Measurements from ENCODE around the gene SPATA2. TPM values are rescaled to one million over a fixed set of nuclear protein-coding genes. Genes with fewer than 3 reads are reported as not detected.

Gene SPATA2
- total and polyA plus RNA-seq, 2 of the 13 experiments (the other 11 are each of a cell fraction or from before 2014, with no cell fraction given) = 3.2 to 8.7 TPM

DNA sequence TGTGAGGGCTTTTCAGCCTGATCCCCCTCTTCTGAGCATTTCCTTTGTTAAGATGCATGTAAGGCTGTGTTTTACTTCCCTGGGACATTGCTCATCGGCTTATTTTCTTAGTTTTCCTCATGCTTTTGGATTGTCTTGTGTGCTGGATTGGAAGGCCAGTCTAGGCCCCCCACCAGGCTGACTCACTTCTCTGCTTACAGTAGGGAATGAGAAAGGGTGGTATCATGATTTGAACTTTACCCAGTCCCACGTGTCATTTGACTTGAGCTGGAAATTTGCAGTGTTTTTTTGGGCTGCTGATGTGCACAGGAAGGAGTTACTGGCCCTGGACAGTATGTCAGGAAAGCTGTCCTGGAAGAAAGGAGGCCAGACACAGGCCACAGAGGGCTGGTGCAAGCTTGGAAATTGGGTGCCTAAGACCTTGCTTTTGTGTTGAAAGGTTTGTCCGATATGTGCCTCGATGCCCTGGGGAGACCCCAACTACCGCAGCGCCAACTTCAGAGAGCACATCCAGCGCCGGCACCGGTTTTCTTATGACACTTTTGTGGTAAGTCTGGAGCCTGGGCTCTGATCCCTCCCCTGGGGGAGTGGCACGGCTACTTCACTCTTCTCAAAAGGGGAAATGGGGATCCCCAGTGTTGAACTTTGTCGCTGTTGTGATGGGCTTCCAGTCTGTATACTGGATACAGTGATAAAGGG, 33.6 kb upstream of the SPATA2 start (continued):
- TF ChIP-seq, protein P1, sequence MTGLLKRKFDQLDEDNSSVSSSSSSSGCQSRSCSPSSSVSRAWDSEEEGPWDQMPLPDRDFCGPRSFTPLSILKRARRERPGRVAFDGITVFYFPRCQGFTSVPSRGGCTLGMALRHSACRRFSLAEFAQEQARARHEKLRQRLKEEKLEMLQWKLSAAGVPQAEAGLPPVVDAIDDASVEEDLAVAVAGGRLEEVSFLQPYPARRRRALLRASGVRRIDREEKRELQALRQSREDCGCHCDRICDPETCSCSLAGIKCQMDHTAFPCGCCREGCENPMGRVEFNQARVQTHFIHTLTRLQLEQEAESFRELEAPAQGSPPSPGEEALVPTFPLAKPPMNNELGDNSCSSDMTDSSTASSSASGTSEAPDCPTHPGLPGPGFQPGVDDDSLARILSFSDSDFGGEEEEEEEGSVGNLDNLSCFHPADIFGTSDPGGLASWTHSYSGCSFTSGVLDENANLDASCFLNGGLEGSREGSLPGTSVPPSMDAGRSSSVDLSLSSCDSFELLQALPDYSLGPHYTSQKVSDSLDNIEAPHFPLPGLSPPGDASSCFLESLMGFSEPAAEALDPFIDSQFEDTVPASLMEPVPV (CRISPR knock-in tag; IDR thresholded peaks at IDR 0.05) = no peak
- TF ChIP-seq CENPX (CRISPR knock-in tag; IDR thresholded peaks at IDR 0.05) (no peak), KLF16 (CRISPR knock-in tag; IDR thresholded peaks at IDR 0.05) (no peak), ATAD3A (CRISPR knock-in tag; IDR thresholded peaks at IDR 0.05) (no peak), PHF21A (CRISPR knock-in tag; IDR thresholded peaks at IDR 0.05) (peak; percentile 68), MTA1 (CRISPR knock-in tag; IDR thresholded peaks at IDR 0.05; ENCODE audit: borderline replicate concordance) (no peak; the same call in 1 of the 2 replicates), SATB2 (CRISPR knock-in tag; IDR thresholded peaks at IDR 0.05) (no peak), RFX3 (CRISPR knock-in tag; IDR thresholded peaks at IDR 0.05) (no peak), ZSCAN31 (CRISPR knock-in tag; IDR thresholded peaks at IDR 0.05; ENCODE audit: low read depth) (no peak), RFXAP (CRISPR knock-in tag; IDR thresholded peaks at IDR 0.05; ENCODE audit: borderline replicate concordance) (no peak)
- TF ChIP-seq, protein P2, sequence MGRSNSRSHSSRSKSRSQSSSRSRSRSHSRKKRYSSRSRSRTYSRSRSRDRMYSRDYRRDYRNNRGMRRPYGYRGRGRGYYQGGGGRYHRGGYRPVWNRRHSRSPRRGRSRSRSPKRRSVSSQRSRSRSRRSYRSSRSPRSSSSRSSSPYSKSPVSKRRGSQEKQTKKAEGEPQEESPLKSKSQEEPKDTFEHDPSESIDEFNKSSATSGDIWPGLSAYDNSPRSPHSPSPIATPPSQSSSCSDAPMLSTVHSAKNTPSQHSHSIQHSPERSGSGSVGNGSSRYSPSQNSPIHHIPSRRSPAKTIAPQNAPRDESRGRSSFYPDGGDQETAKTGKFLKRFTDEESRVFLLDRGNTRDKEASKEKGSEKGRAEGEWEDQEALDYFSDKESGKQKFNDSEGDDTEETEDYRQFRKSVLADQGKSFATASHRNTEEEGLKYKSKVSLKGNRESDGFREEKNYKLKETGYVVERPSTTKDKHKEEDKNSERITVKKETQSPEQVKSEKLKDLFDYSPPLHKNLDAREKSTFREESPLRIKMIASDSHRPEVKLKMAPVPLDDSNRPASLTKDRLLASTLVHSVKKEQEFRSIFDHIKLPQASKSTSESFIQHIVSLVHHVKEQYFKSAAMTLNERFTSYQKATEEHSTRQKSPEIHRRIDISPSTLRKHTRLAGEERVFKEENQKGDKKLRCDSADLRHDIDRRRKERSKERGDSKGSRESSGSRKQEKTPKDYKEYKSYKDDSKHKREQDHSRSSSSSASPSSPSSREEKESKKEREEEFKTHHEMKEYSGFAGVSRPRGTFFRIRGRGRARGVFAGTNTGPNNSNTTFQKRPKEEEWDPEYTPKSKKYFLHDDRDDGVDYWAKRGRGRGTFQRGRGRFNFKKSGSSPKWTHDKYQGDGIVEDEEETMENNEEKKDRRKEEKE (IDR thresholded peaks at IDR 0.05) = no peak
- TF ChIP-seq, protein P3, sequence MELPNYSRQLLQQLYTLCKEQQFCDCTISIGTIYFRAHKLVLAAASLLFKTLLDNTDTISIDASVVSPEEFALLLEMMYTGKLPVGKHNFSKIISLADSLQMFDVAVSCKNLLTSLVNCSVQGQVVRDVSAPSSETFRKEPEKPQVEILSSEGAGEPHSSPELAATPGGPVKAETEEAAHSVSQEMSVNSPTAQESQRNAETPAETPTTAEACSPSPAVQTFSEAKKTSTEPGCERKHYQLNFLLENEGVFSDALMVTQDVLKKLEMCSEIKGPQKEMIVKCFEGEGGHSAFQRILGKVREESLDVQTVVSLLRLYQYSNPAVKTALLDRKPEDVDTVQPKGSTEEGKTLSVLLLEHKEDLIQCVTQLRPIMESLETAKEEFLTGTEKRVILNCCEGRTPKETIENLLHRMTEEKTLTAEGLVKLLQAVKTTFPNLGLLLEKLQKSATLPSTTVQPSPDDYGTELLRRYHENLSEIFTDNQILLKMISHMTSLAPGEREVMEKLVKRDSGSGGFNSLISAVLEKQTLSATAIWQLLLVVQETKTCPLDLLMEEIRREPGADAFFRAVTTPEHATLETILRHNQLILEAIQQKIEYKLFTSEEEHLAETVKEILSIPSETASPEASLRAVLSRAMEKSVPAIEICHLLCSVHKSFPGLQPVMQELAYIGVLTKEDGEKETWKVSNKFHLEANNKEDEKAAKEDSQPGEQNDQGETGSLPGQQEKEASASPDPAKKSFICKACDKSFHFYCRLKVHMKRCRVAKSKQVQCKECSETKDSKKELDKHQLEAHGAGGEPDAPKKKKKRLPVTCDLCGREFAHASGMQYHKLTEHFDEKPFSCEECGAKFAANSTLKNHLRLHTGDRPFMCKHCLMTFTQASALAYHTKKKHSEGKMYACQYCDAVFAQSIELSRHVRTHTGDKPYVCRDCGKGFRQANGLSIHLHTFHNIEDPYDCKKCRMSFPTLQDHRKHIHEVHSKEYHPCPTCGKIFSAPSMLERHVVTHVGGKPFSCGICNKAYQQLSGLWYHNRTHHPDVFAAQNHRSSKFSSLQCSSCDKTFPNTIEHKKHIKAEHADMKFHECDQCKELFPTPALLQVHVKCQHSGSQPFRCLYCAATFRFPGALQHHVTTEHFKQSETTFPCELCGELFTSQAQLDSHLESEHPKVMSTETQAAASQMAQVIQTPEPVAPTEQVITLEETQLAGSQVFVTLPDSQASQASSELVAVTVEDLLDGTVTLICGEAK (IDR thresholded peaks at IDR 0.05) = no peak
- TF ChIP-seq, protein P3 (CRISPR knock-in tag; IDR thresholded peaks at IDR 0.05) = no peak
- TF ChIP-seq, protein P4, sequence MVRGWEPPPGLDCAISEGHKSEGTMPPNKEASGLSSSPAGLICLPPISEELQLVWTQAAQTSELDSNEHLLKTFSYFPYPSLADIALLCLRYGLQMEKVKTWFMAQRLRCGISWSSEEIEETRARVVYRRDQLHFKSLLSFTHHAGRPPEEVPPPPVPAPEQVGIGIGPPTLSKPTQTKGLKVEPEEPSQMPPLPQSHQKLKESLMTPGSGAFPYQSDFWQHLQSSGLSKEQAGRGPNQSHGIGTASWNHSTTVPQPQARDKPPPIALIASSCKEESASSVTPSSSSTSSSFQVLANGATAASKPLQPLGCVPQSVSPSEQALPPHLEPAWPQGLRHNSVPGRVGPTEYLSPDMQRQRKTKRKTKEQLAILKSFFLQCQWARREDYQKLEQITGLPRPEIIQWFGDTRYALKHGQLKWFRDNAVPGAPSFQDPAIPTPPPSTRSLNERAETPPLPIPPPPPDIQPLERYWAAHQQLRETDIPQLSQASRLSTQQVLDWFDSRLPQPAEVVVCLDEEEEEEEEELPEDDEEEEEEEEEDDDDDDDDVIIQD (CRISPR knock-in tag; IDR thresholded peaks at IDR 0.05; ENCODE audit: low read depth) = peak; percentile 49; the same call in 1 of the 2 replicates

Measured in HepG2 (cell line).